Choroid plexus epithelial cell (primary cell): ENCODE data around the gene MESP1.
"Not testable (repeated sequence)": the region's sequence is repeated elsewhere in the genome, so short reads cannot be mapped to it uniquely, and the experiment has no call there.

Experiments used
- DNase-seq: peaks from one replicate; pipeline ENCODE4 v3.0.0-alpha.2; 2010; ENCODE audit warnings: low read depth
- H3K4me3 ChIP-seq: 2 replicates; pipeline ENCODE4 v1.5.1; 2011; ENCODE audit warnings: low read depth, mild to moderate bottlenecking, control low read depth, low read length, moderate library complexity
- TF ChIP-seq, protein P1 (sequence below): conservative IDR thresholded peaks from 2 replicates; pipeline ENCODE4 v1.5.1; 2011; ENCODE audit warnings: low read depth, mild to moderate bottlenecking, control low read depth, inconsistent platforms, low read length, moderate library complexity

MESP1 gene

DNA sequence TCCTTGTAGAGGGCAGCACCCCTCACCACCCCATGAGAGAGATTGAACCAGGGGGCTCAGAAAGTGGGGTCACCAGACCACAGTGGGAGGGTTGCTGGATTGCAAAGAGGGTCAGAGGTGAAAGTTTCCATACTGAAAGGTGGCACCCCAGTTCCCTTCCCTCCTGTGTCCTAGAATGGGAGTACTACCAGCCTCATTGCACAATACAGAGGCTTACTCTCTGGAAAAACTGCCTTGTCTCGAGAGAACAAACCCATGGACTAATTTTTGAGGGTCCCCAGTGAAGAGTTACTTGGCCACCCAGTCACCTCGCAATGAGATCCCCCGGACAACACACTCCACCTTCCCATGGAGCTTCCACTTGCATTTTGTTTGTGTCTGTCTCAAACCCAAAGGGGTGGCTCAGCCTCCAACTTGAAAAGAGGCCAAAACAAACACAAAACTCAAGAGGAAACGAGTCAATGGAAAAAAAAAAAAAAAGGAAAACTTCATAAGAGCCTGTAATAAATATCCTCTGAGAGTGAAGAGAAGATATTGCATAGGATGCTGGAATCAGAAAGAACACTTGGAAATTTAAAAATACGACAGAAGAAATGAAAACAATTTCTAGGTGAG is 43.7 kb upstream of the MESP1 start:
- TF ChIP-seq, protein P1, sequence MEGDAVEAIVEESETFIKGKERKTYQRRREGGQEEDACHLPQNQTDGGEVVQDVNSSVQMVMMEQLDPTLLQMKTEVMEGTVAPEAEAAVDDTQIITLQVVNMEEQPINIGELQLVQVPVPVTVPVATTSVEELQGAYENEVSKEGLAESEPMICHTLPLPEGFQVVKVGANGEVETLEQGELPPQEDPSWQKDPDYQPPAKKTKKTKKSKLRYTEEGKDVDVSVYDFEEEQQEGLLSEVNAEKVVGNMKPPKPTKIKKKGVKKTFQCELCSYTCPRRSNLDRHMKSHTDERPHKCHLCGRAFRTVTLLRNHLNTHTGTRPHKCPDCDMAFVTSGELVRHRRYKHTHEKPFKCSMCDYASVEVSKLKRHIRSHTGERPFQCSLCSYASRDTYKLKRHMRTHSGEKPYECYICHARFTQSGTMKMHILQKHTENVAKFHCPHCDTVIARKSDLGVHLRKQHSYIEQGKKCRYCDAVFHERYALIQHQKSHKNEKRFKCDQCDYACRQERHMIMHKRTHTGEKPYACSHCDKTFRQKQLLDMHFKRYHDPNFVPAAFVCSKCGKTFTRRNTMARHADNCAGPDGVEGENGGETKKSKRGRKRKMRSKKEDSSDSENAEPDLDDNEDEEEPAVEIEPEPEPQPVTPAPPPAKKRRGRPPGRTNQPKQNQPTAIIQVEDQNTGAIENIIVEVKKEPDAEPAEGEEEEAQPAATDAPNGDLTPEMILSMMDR = no peak
- DNase-seq = peak; percentile 86
- no peak overlapping the region for H3K4me3 ChIP-seq

DNA sequence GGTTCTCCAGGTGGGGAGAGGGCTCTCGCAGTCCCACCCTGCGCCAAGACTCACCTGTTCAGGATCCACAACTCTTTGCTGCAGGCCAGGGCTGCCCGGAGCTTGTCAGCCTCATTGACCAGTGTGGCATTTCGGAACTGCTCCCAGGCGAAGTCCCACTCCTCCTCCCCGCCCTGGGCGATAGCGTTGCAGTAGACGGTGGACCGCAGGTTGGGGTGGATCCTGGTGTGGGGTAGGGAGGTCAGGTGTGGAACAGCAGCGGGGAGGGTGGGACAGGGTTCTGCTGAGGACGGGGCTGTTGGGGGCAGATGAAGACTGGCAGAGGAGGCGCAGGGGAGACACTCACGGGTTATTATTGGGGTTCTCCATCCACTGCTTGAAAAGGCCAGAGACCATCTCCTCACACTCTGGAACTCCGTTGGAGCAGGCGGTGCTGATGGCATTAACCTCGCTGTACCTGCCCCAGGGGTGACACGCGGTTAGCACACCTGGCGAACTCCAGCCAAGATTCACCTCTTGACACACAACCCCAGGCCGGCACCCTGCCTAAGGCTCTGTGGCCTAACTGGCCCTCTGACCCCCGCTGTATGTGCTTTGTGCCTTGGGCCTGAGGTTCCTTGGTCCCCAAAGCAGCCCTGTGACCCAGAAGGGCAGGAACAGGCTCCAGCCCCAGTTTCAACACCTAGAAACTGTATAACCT is 41.2 kb upstream of the MESP1 start:
- DNase-seq = no peak
- no peak overlapping the region for H3K4me3 ChIP-seq
- TF ChIP-seq, protein P1 = no peak

DNA sequence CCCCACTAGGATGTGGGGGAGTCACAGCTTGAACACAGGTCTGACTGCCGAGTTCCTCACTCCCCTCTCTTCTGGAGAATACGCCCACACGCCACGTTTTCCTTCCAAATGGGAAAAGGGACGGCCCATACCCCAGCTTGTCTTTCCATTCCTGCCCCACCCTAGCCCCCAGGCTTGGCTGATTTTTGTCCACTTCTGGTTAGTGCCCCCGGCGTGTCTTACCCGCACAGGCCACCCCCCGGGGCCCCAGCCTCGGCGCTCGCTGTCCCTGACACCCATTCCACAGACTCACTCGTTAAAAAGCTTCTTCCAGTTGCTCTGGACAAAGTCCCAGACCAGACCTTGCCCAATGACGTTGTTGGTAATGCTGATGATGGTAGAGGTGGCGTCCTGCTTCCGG is 39.6 kb upstream of the MESP1 start:
- TF ChIP-seq, protein P1 = no peak
- H3K4me3 ChIP-seq = no peak overlapping the region
- no peak for DNase-seq

DNA sequence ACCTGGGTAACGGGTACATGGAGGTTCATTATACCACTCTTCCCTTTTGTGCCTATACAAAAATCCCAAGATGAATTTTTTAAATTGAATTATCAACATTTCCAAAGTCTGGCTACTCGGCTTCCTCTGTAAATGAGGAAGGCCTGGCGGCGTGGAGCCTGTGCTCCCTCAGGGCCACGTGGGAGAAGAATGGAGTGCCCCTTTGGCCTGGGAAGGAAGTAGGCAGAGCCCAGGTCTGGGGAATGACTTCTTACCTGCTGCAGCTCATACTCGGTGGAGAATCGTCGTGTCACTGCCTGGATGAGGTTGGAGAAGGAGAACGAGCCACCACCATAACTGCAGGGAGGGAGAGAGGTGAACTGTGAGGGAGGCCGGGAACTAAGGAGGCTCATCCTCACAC is 39.2 kb upstream of the MESP1 start:
- DNase-seq = no peak
- H3K4me3 ChIP-seq = no peak overlapping the region
- TF ChIP-seq, protein P1 = no peak

DNA sequence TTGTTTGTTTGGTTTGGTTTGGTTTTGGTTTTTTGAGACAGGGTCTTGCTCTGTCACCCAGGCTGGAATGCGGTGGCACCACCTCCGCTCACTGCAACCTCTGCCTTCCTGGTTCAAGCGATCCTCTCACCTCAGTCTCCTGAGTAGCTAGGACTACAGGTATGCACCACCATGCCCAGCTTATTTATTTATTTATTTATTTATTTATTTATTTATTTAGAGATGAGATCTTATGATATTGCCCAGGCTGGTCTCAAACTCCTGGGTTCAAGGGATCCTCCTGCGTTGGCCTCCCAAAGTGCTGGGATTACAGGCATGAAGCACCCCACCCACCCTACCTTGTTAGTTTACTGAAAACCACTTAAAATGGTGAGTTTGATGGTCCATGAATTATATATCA is 37.5 kb upstream of the MESP1 start:
- DNase-seq, H3K4me3 ChIP-seq: not testable (repeated sequence)

DNA sequence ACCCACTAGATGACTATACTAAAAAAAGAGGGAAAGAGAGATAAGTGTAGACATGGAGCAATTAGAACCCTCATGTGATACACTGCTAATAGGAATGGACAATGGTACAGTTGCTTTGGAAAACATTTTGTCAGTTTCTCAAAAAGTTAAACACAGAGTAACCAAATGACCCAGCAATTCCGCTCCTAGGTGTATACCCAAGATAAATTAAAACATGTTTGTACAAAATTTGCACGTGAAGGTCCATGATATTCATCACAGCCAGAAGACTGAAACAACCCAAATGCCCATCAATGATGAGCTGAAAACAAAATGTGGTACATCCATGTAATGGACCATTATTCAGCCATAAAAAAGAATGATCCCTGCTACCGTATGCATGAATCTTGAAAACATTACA is 36.9 kb upstream of the MESP1 start:
- DNase-seq = no peak
- TF ChIP-seq, protein P1 = no peak
- no peak overlapping the region for H3K4me3 ChIP-seq

DNA sequence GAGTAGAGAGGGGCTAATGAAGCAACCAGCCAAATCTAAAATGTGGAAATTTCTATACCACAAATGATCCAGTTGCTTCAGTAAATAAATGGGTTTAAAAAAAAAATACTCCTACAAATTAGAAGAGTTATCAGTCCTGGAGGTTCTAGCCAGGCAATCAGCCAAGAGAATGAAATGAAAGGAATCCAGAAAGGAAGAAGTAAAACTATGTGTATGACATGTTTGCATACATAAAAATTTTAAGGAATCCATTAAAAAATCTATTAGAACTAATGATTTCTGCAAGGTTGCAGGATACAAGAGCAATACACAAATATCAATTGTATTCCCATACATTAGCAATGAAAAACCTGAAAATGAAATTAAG is 34.7 kb upstream of the MESP1 start:
- TF ChIP-seq, protein P1 = no peak
- H3K4me3 ChIP-seq = no peak overlapping the region
- DNase-seq = peak; percentile 77
